Fibroblast of pulmonary artery (primary cell): ENCODE measurements around the gene TLE7.

Experiments
- DNase-seq: peaks from one replicate; pipeline ENCODE4 v3.0.0-alpha.2; 2010; ENCODE audit warnings: low read depth
- H3K4me3 ChIP-seq: replicated peaks from 2 replicates; pipeline ENCODE4 v1.5.1; 2011; ENCODE audit warnings: low read depth, mild to moderate bottlenecking, control low read depth, low read length, moderate library complexity
- CTCF ChIP-seq: IDR thresholded peaks from 2 replicates; pipeline ENCODE4 v1.5.1; 2011; ENCODE audit warnings: mild to moderate bottlenecking, control low read depth, low read length, inconsistent platforms; ENCODE audit errors: missing control alignments

The TLE7 gene

GRCh38 chr16:71424626-71425025, 17.2 kb downstream of the TLE7 start:
- no peak for TF ChIP-seq CTCF
- DNase-seq = no peak
- no peak overlapping the region for H3K4me3 ChIP-seq

DNA sequence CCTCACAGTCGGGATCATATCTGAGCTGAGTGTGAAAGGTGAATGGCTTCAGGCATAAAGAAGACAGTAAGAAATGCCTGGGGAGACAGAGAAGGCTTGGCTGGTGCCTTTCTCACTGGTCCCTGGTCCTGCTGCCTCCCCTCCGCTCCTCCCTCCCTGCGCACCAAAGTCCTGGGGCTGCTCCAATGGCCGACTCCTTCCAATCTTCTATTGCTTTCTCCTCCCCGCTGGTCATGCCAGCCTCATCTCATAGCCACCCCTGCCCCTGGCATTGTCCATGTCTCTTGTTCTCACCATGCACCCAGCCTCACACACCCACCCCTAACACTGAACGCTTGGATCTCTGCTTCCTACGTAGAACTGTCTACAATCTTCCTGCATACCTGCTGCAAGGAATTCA, 18.0 kb downstream of the TLE7 start:
- no peak for TF ChIP-seq CTCF
- H3K4me3 ChIP-seq = no peak overlapping the region
- DNase-seq = no peak

GRCh38 chr16:71423016-71423415, 18.8 kb downstream of the TLE7 start:
- H3K4me3 ChIP-seq = no peak overlapping the region
- no peak for TF ChIP-seq CTCF
- no peak for DNase-seq

DNA sequence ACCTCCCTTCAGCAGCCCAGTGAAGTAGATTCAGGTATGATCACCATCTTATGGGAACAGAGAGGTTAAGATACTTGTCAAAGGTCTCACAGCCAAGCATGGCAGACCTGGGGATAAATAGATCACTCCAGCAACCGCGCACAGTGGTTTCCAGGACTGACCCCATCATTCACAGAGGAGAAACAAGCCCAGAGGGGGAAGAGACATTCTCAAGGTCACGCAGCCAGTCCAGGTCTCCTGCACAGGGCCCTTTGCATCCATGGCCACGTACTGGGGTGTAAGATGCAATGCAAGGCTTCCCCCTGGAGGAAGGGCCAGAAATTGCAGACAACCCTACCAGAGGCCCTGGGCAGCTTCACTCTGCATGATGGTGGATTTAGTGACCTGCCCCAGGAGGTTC, 19.9 kb downstream of the TLE7 start:
- H3K4me3 ChIP-seq = no peak overlapping the region
- TF ChIP-seq CTCF = peak; percentile 33
- DNase-seq = no peak

GRCh38 chr16:71414038-71414437, 27.8 kb downstream of the TLE7 start:
- no peak for TF ChIP-seq CTCF
- no peak overlapping the region for H3K4me3 ChIP-seq
- no peak for DNase-seq

- DNase-seq = no peak
- no peak overlapping the region for H3K4me3 ChIP-seq
- TF ChIP-seq CTCF = no peak
Measured at GRCh38 chr16:71413341-71413740, 28.5 kb downstream of the TLE7 start.

GRCh38 chr16:71412270-71413160, 29.3 kb downstream of the TLE7 start:
- DNase-seq = peak; percentile 75
- no peak overlapping the region for H3K4me3 ChIP-seq
- peak; percentile 86 for TF ChIP-seq CTCF
